ENCODE measurements around the gene TRAPPC6A. TPM values are rescaled to one million over a fixed set of nuclear protein-coding genes. Genes with fewer than 3 reads are reported as not detected.

TRAPPC6A gene
- total RNA-seq, 1 experiment from 2014 or later: 59.9 TPM

GRCh38 chr19:45159210-45159970 lies 18.6 kb downstream of the TRAPPC6A start:
- Mint-ChIP-seq H3K9me3 (no peaks in the 10 kb centered on the region), H3K4me1 (peaks cover 6 to 35% of the 10 kb centered on the region in 2 experiments), H3K36me3 (ENCODE audit: insufficient read depth in 1 of 3, low read depth in 3 of 3) (no peaks in the 10 kb centered on the region), H3K4me3 (no peak overlapping the region), H3K27ac (no peak overlapping the region), H3K27me3 (ENCODE audit: low read depth) (peaks cover 67% of the 10 kb centered on the region)
- H3K79me1 ChIP-seq (ENCODE audit: insufficient read depth, low read depth, low read length, poor library complexity, severe bottlenecking): no peaks in the 10 kb centered on the region
- H3K4ac ChIP-seq (ENCODE audit: low read depth, low read length): no peak overlapping the region
- no peaks in the 10 kb centered on the region for H3K79me2 ChIP-seq (ENCODE audit: insufficient read depth, low read length)
- no peaks in the 10 kb centered on the region for H3K4me1 ChIP-seq (ENCODE audit: insufficient read depth, low read length)
- no peak overlapping the region for H3T11ph ChIP-seq (ENCODE audit: low read length)
- H3K27ac ChIP-seq (ENCODE audit: insufficient read length, low read depth, low read length): no peak overlapping the region
- TF ChIP-seq CTCF (conservative IDR thresholded peaks at IDR 0.05): no peak
- H4K8ac ChIP-seq (replicated peaks; ENCODE audit: insufficient read length, low read depth, low read length): no peak overlapping the region
- H4K91ac ChIP-seq (ENCODE audit: insufficient read length, low read depth, low read length): no peak overlapping the region
- H3K9me3 ChIP-seq (ENCODE audit: control insufficient read depth, low read depth, low read length): no peaks in the 10 kb centered on the region
- no peak overlapping the region for H4K5ac ChIP-seq (ENCODE audit: insufficient read length, low read depth, low read length)
- H2AFZ ChIP-seq (ENCODE audit: low read length): no peak overlapping the region
- H2BK5ac ChIP-seq (ENCODE audit: insufficient read length, low read length): no peak overlapping the region
- no peak overlapping the region for H2BK12ac ChIP-seq (ENCODE audit: insufficient read length, low read depth, low read length)
- no peaks in the 10 kb centered on the region for H4K20me1 ChIP-seq (ENCODE audit: control insufficient read depth, insufficient read depth, insufficient read length)
- no peak overlapping the region for H2BK20ac ChIP-seq (ENCODE audit: low read depth, low read length, poor library complexity, severe bottlenecking)
- H2AK5ac ChIP-seq (ENCODE audit: insufficient read length, low read length): no peak overlapping the region
- no peak for DNase-seq
- H3K9ac ChIP-seq (ENCODE audit: extremely low read depth, insufficient read length, low read length): no peak overlapping the region
- H2BK120ac ChIP-seq (ENCODE audit: low read depth, low read length, poor library complexity, severe bottlenecking): no peak overlapping the region
- no peaks in the 10 kb centered on the region for H3K27me3 ChIP-seq (ENCODE audit: insufficient read depth, low read length)
- no peak overlapping the region for H2BK15ac ChIP-seq (ENCODE audit: low read depth, low read length)
- no peak overlapping the region for H3K4me2 ChIP-seq (ENCODE audit: insufficient read depth, insufficient read length, low read length)
- WGBS (ENCODE audit: extremely low coverage, insufficient read length, low lambda C conversion rate): no CpG with 5 or more reads among the region's 12 CpGs
- H3K18ac ChIP-seq (ENCODE audit: insufficient read length, low read depth, low read length): no peak overlapping the region
- H3K14ac ChIP-seq (ENCODE audit: insufficient read depth, low read length): no peak overlapping the region
- no peaks in the 10 kb centered on the region for H3K23me2 ChIP-seq (ENCODE audit: insufficient read length, low read depth, low read length, poor library complexity, severe bottlenecking)
- H3K23ac ChIP-seq (ENCODE audit: insufficient read length, low read depth, low read length): no peak overlapping the region
- no peak overlapping the region for H3K56ac ChIP-seq (ENCODE audit: insufficient read length, low read depth, low read length)

All from H9 (cell line).